GM12878 (cell line): ENCODE results near the gene MUC5B. TPM values are rescaled to one million over a fixed set of nuclear protein-coding genes. Genes with fewer than 3 reads are reported as not detected.

Experiments used
- ATAC-seq: fragments of 200-7000 bp; cut with Tn5 transposase; 3 replicates; pipeline ENCODE4 v1.9.1; 2020; ENCODE audit warnings: mild to moderate bottlenecking, moderate library complexity
- BruUV-seq: library from RNA; stranded (reverse); fragments of 400-500 nt; replicated peaks from 2 replicates; lab custom pipeline; 2021; lab: Mats Ljungman, UMichigan
- CTCF ChIA-PET: fragments of 300-600 bp; sonication (Branson Sonifier 250); formaldehyde crosslinking; extraction: SDS; loops from one replicate; lab custom pipeline; 2021; ENCODE audit warnings: inconsistent platforms; lab: Yijun Ruan, JAX
- POLR2A ChIA-PET: fragments of 350-600 bp; formaldehyde crosslinking; extraction: SDS; loops from one replicate; lab custom pipeline; 2021; ENCODE audit warnings: inconsistent platforms; lab: Charles Lee
- RAD21 ChIA-PET: fragments of 300-600 bp; sonication (Branson Sonifier 250); formaldehyde crosslinking; loops from one replicate; lab custom pipeline; 2023; ENCODE audit warnings: antibody characterized with exemption; ENCODE audit not compliant: unreplicated experiment; lab: Charles Lee
- SMC1A ChIA-PET: fragments of 300-600 bp; sonication (Branson Sonifier 250); formaldehyde crosslinking; loops from one replicate; lab custom pipeline; 2023; ENCODE audit not compliant: unreplicated experiment, uncharacterized antibody; lab: Charles Lee
- DNase-seq: peaks from one replicate; pipeline ENCODE4 v3.0.0-alpha.2; 2011; ENCODE audit warnings: low read depth, low spot score
- FAIRE-seq: peaks from 3 replicates; lab custom pipeline; 2011; peaks lifted over from hg19 to GRCh38; lab: Jason Lieb, UNC
- H2AFZ ChIP-seq: 2 replicates; pipeline ENCODE4 v1.6.0; 2011; ENCODE audit warnings: low read depth, low read length, control low read depth; ENCODE audit not compliant: control insufficient read depth
- H3K27ac ChIP-seq: 2 replicates; pipeline ENCODE4 v1.5.1; 2011; ENCODE audit warnings: control low read depth; ENCODE audit not compliant: control insufficient read depth, insufficient read depth
- H3K27me3 ChIP-seq, 2 experiments: replicated peaks in 1 of 2; 2 replicates each; pipeline versions ENCODE4 v1.6.0 to v1.6.1; 2011; ENCODE audit warnings: low read length in 1 of 2; ENCODE audit not compliant: control insufficient read depth in 2 of 2, insufficient read depth in 2 of 2
- H3K36me3 ChIP-seq, 2 experiments: 2 replicates each; pipeline ENCODE4 v1.5.1; 2011; ENCODE audit warnings: low read length in 1 of 2; ENCODE audit not compliant: control insufficient read depth in 2 of 2, insufficient read depth in 2 of 2
- H3K4me1 ChIP-seq: 2 replicates; pipeline ENCODE4 v1.6.1; 2011; ENCODE audit warnings: mild to moderate bottlenecking, low read length, moderate library complexity, mixed read lengths; ENCODE audit not compliant: control insufficient read depth, insufficient read depth
- H3K4me2 ChIP-seq: 2 replicates; pipeline ENCODE4 v1.6.0; 2011; ENCODE audit warnings: control low read depth; ENCODE audit not compliant: control insufficient read depth, insufficient read depth
- H3K4me3 ChIP-seq: fragments of 200-600 bp; sonication (generic); 2 replicates; pipeline ENCODE4 v1.5.1; 2016
- H3K79me2 ChIP-seq: 2 replicates; pipeline ENCODE4 v1.6.0; 2011; ENCODE audit warnings: low read length; ENCODE audit not compliant: control insufficient read depth, insufficient read depth
- H3K9ac ChIP-seq: 2 replicates; pipeline ENCODE4 v1.8.0; 2011; ENCODE audit warnings: low read length, control low read depth, mixed read lengths; ENCODE audit not compliant: control insufficient read depth, insufficient read depth
- H3K9me3 ChIP-seq: replicated peaks from 3 replicates; pipeline ENCODE4 v1.5.1; 2011; ENCODE audit warnings: mild to moderate bottlenecking, low read length; ENCODE audit not compliant: control insufficient read depth, insufficient read depth
- H4K20me1 ChIP-seq: 2 replicates; pipeline ENCODE4 v1.6.0; 2011; ENCODE audit not compliant: control insufficient read depth, insufficient read depth
- BACH1 ChIP-seq: fragments of 450-650 bp; IDR thresholded peaks from 2 replicates; pipeline ENCODE4 v1.6.1; 2017; ENCODE audit warnings: mild to moderate bottlenecking, borderline replicate concordance
- ETV6 ChIP-seq, 2 experiments: fragments of 450-650 bp in 1 of 2; IDR thresholded peaks in 1 of 2; conservative IDR thresholded peaks in 1 of 2; 2 replicates each; pipeline ENCODE4 v1.6.1; 2014; ENCODE audit warnings: antibody characterized with exemption in 1 of 2, borderline replicate concordance in 1 of 2, low read depth in 1 of 2, mild to moderate bottlenecking in 1 of 2, moderate library complexity in 1 of 2
- HCFC1 ChIP-seq: fragments of 150-350 bp; IDR thresholded peaks from 2 replicates; pipeline ENCODE4 v1.6.1; 2014; ENCODE audit warnings: low read length
- MXI1 ChIP-seq: fragments of 150-350 bp; IDR thresholded peaks from 2 replicates; pipeline ENCODE4 v1.6.1; 2011; ENCODE audit warnings: low read depth, mild to moderate bottlenecking, inconsistent platforms, low read length, improper control_type of control experiment
- SUPT20H ChIP-seq: IDR thresholded peaks from 2 replicates; pipeline ENCODE4 v1.6.1; 2011; ENCODE audit warnings: low read depth, mild to moderate bottlenecking, low read length, moderate library complexity, borderline replicate concordance; ENCODE audit not compliant: control insufficient read depth
- SUZ12 ChIP-seq: fragments of 200-600 bp; sonication (generic); IDR thresholded peaks from one replicate; pipeline ENCODE4 v1.6.1; 2018; ENCODE audit warnings: antibody characterized with exemption, mild to moderate bottlenecking; ENCODE audit not compliant: unreplicated experiment
- TARDBP ChIP-seq: IDR thresholded peaks from 2 replicates; pipeline ENCODE4 v1.6.1; 2016; ENCODE audit warnings: borderline replicate concordance
- WGBS: methylation state at CpG from one replicate; pipeline ENCODE4 v1.1.6; 2016; ENCODE audit warnings: low lambda C conversion rate; ENCODE audit not compliant: insufficient replicate concordance, insufficient coverage; ENCODE audit errors: missing lambda C conversion rate; 5-methylcytosine and 5-hydroxymethylcytosine counted together
- in situ Hi-C: fragments of 300-500 bp; cut with MboI; formaldehyde crosslinking; loops from 9 replicates; pipeline ENCODE4 v1.14.3; 2018; ENCODE audit warnings: mixed read lengths
- intact Hi-C: fragments of 100-400 bp; cut with micrococcal nuclease; formaldehyde crosslinking; loops from one replicate; pipeline ENCODE4 v1.14.2; 2022; ENCODE audit not compliant: unreplicated experiment
- polyA plus RNA-seq, 11 experiments: library from polyadenylated mRNA; depleted of rRNA in 4 of 11; unstranded in 6 of 11; stranded (reverse) in 5 of 11; fragments of >200 nt; fragmentation: Nextera tagmentation in 4 of 11; fragmentation: Illumina TruSeq in 1 of 11; extraction: Ambion mirVana in 4 of 11; extraction: Trizol in 1 of 11; gene quantifications; 1 replicate in 1 of 11; 2 replicates in 10 of 11; pipeline versions ENCODE4 v1.2.1 to v1.2.3, GENCODE V29; 2011 to 2016; ENCODE audit warnings: inconsistent platforms in 2 of 11, missing spikeins in 2 of 11, low read depth in 1 of 11
- total RNA-seq, 4 experiments: library from RNA; depleted of rRNA in 3 of 4; stranded (reverse); fragments of >200 nt in 3 of 4; fragmentation: Illumina TruSeq in 1 of 4; extraction: Trizol in 1 of 4; gene quantifications; 2 replicates each; pipeline versions ENCODE4 v1.2.1 to v1.2.3, GENCODE V29; 2013 to 2021
- TF ChIP-seq, protein P1 (sequence below): fragments of 450-650 bp; IDR thresholded peaks from 2 replicates; pipeline ENCODE4 v1.6.1; 2017; ENCODE audit warnings: mild to moderate bottlenecking, moderate library complexity
- TF ChIP-seq, protein P2 (sequence below), 3 experiments: IDR thresholded peaks in 2 of 3; conservative IDR thresholded peaks in 1 of 3; 2 replicates each; pipeline ENCODE4 v1.5.1; 2011; ENCODE audit warnings: low read depth in 3 of 3, low read length in 3 of 3, mild to moderate bottlenecking in 3 of 3, control low read depth in 2 of 3, moderate library complexity in 2 of 3, inconsistent platforms in 1 of 3, mixed read lengths in 1 of 3; ENCODE audit not compliant: control insufficient read depth in 2 of 3, insufficient read depth in 1 of 3; ENCODE audit errors: extremely low read depth in 1 of 3

MUC5B gene
- total and polyA plus RNA-seq, 10 of the 15 experiments (the other 5 are each of a cell fraction or from before 2014, with no cell fraction given): 1.5 TPM; not detected in 9

DNA sequence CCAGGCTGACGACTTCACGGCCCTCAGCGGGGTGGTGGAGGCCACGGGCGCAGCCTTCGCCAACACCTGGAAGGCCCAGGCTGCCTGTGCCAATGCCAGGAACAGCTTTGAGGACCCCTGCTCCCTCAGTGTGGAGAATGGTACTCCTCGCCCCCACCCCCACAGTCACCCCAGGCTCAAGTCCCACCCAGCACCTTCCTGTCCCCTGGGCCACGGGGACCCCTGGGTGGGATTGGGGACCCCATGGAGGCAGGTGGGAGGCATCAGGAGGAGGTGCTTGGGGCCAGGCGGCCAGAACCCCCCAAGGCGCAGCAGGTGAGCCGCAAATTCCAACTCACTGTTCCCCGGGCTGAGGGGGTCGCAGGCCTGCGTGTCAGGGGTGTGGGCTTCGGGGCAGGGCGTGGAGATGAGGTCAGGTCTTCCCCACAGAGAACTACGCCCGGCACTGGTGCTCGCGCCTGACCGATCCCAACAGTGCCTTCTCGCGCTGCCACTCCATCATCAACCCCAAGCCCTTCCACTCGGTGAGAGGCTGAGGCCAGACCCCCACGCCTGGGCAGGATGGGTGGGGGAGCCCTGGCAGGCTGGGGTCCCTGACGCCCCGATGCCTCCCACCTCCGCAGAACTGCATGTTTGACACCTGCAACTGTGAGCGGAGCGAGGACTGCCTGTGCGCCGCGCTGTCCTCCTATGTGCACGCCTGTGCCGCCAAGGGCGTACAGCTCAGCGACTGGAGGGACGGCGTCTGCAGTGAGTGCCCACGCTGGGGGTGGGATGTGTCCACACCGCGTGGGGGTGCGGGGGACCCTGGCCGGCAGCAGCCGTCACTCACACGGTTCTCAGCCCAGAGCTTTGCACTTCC lies 9.4 kb downstream of the MUC5B start:
- Histone ChIP-seq H3K27me3 (no peaks in the 10 kb centered on the region), H2AFZ (no peak overlapping the region), H3K9ac (no peak overlapping the region), H3K79me2 (no peaks in the 10 kb centered on the region), H3K4me2 (no peak overlapping the region), H3K4me3 (no peak overlapping the region), H3K27ac (no peak overlapping the region), H3K9me3 (no peaks in the 10 kb centered on the region), H3K36me3 (no peaks in the 10 kb centered on the region), H4K20me1 (no peaks in the 10 kb centered on the region), H3K4me1 (no peaks in the 10 kb centered on the region)
- intact Hi-C loops (no loop called here), in situ Hi-C loops (no loop called here)
- no TSS peak for BruUV-seq
- CTCF ChIA-PET: no interaction called here
- DNase-seq (no peak), FAIRE-seq (no peak), ATAC-seq (no peak)
- SMC1A ChIA-PET: no interaction called here
- POLR2A ChIA-PET: no interaction called here
- no peak for TF ChIP-seq TARDBP
- no peak for TF ChIP-seq BACH1
- TF ChIP-seq, protein P1, sequence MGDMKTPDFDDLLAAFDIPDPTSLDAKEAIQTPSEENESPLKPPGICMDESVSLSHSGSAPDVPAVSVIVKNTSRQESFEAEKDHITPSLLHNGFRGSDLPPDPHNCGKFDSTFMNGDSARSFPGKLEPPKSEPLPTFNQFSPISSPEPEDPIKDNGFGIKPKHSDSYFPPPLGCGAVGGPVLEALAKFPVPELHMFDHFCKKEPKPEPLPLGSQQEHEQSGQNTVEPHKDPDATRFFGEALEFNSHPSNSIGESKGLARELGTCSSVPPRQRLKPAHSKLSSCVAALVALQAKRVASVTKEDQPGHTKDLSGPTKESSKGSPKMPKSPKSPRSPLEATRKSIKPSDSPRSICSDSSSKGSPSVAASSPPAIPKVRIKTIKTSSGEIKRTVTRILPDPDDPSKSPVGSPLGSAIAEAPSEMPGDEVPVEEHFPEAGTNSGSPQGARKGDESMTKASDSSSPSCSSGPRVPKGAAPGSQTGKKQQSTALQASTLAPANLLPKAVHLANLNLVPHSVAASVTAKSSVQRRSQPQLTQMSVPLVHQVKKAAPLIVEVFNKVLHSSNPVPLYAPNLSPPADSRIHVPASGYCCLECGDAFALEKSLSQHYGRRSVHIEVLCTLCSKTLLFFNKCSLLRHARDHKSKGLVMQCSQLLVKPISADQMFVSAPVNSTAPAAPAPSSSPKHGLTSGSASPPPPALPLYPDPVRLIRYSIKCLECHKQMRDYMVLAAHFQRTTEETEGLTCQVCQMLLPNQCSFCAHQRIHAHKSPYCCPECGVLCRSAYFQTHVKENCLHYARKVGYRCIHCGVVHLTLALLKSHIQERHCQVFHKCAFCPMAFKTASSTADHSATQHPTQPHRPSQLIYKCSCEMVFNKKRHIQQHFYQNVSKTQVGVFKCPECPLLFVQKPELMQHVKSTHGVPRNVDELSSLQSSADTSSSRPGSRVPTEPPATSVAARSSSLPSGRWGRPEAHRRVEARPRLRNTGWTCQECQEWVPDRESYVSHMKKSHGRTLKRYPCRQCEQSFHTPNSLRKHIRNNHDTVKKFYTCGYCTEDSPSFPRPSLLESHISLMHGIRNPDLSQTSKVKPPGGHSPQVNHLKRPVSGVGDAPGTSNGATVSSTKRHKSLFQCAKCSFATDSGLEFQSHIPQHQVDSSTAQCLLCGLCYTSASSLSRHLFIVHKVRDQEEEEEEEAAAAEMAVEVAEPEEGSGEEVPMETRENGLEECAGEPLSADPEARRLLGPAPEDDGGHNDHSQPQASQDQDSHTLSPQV: no peak
- no peak for TF ChIP-seq MXI1
- no peak for TF ChIP-seq ETV6 (conservative IDR thresholded peaks at IDR 0.05 in 1 of 2, IDR thresholded peaks at IDR 0.05 in 1 of 2; ENCODE audit: borderline replicate concordance in 1 of 2, low read depth in 1 of 2)
- TF ChIP-seq, protein P2, sequence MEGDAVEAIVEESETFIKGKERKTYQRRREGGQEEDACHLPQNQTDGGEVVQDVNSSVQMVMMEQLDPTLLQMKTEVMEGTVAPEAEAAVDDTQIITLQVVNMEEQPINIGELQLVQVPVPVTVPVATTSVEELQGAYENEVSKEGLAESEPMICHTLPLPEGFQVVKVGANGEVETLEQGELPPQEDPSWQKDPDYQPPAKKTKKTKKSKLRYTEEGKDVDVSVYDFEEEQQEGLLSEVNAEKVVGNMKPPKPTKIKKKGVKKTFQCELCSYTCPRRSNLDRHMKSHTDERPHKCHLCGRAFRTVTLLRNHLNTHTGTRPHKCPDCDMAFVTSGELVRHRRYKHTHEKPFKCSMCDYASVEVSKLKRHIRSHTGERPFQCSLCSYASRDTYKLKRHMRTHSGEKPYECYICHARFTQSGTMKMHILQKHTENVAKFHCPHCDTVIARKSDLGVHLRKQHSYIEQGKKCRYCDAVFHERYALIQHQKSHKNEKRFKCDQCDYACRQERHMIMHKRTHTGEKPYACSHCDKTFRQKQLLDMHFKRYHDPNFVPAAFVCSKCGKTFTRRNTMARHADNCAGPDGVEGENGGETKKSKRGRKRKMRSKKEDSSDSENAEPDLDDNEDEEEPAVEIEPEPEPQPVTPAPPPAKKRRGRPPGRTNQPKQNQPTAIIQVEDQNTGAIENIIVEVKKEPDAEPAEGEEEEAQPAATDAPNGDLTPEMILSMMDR (IDR thresholded peaks at IDR 0.05 in 2 of 3, conservative IDR thresholded peaks at IDR 0.05 in 1 of 3; ENCODE audit: control insufficient read depth in 2 of 3, extremely low read depth in 1 of 3, insufficient read depth in 1 of 3, low read depth in 3 of 3, low read length in 3 of 3): no peak
- no peak for TF ChIP-seq SUZ12
- TF ChIP-seq SUPT20H: no peak
- TF ChIP-seq HCFC1: no peak
- WGBS: 49% methylated on average over 26 of the region's 46 CpGs
- RAD21 ChIA-PET: no interaction called here
